ENCODE results near the gene VWF. TPM values are rescaled to one million over a fixed set of nuclear protein-coding genes. Genes with fewer than 3 reads are reported as not detected.

VWF gene
- total RNA-seq, 1 experiment from 2014 or later, result under 0.01 TPM

DNA sequence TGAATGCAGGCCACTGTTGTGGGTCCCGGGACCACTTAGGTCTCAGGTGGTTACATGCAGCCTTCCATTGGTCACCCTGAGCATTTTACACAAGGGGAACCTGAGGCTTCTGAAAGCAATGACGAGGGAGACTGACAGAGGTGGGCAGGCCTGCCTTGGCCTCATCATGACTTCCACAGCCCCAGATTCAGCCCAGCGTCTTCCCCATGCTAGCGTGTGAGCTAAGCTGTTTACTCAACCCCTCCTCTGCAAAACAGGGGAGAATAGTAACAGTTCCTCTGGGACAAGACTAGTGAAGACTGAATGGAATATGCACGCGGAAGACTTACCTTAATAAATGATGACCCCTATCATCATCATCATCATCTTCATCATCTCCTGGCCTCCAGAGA, 46.8 kb downstream of the VWF start:
- no peak for DNase-seq (ENCODE audit: low read depth)

DNA sequence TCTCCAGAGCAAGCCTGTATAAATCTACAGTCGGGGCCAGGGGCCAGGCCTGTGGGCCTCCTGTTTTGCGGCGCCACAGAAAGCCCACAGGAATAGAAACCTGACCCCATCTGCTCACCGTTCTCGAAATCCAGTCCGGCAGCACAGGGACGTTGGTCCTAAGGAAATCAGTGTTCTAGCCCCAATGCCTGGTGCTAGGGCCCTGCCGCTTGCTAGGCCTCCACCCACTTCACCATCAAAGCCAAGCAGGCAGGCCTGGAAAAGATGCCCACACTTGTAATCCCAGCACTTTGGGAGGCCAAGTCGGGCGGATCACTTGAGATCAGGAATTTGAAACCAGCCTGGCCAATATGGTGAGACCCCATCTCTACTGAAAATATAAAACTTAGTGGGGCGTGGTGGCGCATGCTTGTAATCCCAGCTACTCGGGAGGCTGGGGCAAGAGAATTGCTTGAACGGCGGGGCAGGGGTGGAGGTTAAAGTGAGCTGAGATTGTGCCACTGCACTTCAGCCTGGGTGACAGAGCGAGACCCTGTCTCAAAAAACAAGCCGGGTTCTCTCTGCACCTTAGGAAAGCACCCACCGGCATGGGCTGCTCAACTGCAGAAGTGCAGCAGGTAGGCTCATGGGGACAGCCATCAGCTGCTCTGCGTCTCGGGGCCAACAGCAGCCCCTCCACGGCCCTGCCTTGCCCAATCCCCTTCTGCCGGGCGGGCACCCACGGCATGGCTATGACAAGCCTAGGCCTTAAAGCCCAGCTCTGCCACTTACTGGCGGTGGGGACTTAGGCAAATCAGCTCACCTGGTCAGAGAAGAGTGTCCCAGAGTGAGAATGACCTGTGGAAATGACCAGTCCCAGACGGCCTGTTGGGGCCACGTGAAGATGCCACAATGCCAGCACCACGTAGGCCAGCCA, 47.4 kb downstream of the VWF start:
- DNase-seq (ENCODE audit: low read depth), result no peak

DNA sequence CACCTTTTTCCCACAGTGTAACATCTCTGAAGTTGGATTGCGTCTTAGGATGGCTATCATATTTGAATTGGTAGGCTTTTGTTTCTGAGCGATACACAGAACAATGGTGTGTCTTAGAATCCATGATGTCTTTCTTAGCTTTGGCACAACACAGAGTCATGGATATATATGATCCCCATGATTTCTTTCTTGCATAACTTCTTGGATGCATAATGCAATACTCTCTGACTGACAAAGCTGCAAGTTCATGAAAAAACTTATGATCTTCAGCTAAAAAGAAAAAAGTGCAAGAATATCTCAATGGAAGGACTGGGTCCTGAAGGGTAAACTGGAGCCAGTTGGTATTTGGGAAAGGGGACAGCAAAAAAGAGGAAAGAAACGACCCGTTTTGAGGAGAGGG, 48.1 kb downstream of the VWF start:
- no peak for DNase-seq (ENCODE audit: low read depth)

DNA sequence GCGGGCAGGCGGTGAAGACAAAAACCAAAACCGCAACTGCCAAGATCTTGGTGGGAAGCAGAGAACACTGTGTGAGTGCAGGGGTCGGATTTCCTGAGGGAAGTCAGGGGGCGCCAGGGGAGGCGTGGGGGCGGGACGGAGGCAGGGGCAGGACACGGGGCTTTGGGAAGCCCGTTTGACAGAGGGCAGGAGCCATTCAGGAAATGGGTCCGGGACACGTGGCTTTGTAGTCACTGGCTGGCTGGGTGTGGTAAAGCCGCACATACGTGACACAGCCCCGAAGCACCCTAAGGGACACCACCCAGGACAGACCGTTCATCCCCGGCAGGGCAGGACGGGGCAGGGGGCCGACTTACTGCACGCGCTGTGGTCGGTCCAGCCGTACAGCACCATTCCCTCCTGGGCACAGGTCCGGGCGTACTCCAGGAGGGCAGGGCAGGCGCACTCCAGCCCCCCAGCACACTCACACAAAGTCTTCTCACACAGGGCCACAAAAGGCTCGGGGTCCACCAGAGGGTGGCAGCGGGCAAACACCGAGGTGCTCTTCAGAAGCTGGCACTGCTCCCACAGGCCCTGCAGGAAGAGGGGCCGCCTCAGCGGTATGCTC, 49.4 kb downstream of the VWF start:
- peak; percentile 52 for DNase-seq (ENCODE audit: low read depth)

DNA sequence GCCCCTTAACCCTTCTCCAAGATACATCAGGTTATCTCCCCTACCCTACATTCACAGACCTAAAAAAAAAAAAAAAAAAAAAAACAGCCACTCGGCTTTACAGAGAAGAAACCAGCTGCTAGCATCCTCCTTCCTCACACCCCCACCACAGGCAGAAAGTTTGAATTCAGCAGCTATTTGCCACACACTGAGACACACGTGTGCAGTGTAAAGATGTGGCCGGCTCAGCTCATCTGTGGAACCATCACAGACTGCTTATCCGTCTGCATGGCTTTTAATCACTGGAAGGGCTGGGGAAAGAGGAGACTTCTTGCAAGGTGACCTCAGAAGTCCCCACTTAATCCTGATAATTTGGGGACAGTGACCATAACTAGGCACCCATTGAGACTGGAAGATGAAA, 50.0 kb downstream of the VWF start:
- DNase-seq (ENCODE audit: low read depth), result no peak

DNA sequence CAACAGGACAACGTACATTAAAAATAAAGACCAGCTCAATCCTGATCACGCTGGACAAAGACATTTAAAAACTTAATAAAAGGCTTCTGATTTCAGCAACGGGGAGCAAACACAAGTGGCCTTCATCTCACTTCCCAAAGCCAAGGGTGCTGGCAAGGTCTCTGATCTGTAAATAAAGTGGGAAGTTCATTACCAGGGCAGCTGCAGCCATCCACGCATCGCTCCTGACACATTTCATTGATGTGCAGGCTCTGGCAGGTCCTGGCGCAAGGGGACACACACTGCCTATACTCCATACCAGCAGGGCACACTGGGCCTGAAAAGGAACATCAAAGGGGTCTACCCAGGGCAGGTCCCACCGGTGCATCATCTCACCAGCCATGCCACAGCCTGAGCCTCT, 51.0 kb downstream of the VWF start:
- DNase-seq (ENCODE audit: low read depth), result no peak

DNA sequence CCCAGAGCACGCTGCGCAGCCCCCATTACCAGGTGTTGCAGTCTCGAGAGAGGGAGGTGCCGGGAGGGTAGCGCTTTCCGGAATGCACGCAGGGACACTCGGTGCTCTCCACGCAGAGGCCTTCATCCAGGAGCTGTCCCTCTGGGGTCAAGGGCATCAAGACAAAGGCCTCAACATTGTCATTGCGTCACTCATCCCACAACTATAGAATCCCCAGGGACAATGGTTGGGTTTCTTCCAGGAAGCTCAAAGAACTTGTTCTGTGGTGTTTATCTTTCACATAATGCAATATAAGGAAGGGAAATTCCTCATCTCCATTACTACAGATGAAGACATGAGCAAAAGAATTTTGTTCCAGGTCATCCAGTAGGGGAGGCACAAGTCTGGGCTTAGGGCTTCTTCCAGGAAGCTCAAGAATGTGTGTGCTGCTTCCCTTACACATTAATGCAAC, 52.1 kb downstream of the VWF start:
- DNase-seq (ENCODE audit: low read depth), result no peak

DNA sequence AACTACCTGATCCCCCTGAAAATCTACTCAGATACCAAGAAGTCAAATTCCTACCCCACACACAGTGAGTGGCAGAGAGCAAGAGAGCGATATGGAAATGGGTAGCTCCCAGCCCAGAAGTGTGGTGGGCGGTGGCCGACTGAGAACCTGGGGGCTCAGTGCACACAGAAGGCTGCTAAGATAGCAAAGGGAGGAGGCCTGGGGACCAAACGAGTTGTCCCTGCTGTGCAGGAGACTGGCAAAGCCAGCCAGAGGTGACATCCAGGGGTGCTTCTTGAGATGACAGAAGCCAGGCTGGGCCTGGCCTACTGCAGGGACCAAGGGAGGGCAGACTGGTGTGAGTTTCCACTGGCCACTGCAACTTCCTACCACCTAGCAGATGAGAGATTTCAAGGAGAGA, 52.9 kb downstream of the VWF start:
- DNase-seq (ENCODE audit: low read depth), result no peak

DNA sequence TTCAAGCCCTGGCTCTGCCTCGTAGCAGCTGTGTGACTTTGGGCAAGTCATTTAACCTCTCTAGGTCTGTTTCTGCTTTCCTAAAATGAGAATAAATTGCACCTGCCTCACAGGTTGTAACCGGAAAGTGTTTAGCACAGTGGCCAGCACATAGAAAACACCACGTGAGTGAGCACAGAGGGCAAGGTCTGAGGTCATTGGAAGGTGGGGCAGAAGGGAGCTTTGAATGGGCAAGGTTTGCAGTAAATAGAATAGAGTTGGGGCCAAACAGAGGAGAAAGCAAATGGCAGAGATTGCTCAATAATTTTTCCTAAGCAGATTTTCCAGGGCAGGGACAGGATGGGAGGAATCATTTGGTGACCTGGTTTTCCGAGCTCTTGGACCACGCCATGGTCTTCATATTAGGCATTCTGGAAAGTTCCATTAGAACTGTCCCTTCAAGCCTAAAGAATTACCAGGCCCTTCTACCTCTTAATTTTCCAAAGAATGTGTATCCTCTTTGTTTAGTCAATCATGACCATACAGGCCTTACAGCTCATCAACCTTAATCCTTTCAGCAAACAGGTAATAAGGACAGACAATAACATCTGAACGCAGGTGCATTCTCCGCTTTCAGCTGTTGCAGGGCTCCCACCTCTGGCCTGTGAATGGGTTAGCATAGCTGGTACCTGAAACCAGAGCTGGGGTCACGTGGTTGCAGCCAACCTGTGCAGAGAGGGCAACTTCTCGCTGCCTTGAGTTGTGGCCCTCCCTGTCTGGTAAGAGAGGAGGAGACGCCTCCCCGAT, 53.8 kb downstream of the VWF start:
- DNase-seq (ENCODE audit: low read depth), result no peak

DNA sequence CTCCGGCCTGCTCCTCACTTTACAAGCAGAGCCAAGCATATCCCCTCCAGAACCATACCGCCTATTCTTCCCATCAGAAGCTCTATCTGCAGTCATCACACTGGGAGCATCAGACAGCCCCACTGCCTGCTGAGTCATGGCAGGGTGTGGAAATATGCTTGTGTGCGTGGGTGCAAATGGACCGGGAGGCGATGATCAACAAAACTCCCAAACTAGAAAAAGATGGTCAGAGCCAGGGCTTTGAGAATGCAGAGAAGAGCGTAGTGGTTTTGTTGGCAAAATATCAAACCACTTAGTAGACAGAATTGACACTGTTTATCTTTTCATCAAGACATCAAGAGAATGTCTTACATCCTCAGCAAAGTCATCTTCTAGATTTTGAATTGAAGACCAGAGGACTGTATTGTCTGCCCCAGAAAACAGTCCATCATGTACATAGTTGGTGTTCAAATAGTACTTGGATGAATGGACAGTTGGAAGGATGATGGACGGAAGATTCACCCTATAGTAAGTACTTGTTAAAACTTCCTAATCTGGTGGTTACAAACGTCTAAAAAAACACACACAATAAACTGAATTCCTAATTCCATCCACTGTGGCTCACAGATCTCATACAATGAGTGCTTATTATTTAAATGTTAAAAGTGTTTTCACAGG, 54.9 kb downstream of the VWF start:
- DNase-seq (ENCODE audit: low read depth), result peak; percentile 93

DNA sequence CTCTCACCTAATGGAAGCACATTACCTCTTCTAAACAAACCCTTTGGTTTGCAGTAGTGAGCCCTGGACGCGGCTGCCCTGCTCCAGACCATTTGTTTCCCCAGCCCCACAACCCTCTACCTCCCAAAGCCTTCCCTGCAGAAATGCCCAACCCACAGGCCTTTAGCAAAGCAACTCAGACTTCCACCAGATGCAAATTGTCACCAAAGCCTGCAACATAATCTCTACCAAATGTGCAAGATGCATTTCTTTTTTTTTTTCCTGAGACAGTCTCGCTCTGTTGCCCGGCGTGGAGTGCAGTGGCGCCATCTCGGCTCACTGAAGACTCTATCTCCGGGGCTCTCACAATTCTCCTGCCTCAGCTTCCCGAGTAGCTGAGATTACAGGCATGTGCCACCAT, 56.2 kb downstream of the VWF start:
- no peak for DNase-seq (ENCODE audit: low read depth)

DNA sequence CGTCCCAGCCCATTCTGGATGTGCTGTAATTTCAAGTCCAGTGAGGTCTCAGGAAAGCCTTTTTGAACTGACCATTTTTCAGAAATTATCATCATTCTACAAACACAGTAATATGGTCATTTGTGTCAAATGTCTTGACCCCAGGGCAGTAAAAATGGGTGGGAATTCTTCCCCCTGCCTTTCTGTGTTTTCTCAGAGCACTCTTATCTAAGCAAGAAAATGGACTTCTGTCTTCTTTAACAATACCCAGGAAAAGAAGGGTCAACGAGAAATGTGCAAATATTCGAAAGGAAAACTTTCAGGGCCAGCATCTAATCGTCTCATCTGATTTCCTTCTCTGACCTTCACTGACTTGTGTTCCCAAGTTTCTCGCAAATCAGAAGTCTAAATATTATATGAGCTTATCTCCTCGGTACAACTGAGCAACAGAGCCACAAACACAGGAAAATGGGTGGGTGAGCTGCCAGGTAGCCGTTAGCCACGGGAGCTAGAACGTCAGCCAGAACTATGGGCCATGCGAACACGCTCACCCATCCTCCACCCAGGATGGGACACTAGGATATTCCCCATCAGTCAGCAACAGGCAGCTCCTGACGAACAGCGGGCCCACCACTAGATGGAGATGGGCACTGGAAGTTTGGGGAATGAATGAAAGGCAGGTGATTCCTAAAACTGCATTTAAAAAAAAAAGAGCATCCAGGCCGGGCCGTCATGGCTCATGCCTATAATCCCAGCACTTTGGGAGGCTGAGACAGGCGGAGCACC, 57.1 kb downstream of the VWF start:
- no peak for DNase-seq (ENCODE audit: low read depth)

DNA sequence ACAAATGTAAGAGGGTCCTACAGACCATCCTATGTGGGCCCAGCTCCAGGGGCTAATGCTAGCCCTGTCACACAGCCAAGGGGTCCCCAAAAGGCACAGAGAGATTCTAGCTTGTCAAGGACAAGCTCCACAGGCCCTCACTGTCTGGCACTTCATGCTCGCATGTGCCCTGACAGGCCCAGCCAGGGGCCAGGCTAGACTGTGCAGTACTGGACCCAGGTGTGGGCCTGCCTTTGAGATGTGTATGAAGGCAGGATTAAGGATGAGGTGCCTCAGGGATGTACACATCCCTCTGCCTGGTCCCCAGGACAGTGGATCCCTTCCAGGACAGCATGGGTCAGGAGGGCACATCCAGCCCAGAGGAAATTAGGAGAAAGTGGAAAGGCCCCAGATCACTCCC, 57.8 kb downstream of the VWF start:
- no peak for DNase-seq (ENCODE audit: low read depth)

DNA sequence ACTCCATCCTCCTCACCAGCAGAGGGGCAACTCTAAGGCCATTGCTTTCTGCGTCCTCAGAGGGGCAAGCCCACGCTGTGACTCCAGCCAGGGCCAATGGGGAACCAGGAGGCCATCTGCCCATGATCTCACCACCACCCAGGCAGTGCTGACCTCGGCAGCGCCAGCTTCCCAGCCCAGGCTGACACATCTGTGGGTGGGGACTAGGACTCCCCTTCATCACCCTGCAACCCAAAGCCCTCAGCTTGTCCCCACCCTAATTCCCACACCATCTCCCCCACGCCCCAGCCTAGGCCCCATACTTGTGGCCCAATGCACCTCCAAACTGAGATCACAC, 58.6 kb downstream of the VWF start:
- no peak for DNase-seq (ENCODE audit: low read depth)

DNA sequence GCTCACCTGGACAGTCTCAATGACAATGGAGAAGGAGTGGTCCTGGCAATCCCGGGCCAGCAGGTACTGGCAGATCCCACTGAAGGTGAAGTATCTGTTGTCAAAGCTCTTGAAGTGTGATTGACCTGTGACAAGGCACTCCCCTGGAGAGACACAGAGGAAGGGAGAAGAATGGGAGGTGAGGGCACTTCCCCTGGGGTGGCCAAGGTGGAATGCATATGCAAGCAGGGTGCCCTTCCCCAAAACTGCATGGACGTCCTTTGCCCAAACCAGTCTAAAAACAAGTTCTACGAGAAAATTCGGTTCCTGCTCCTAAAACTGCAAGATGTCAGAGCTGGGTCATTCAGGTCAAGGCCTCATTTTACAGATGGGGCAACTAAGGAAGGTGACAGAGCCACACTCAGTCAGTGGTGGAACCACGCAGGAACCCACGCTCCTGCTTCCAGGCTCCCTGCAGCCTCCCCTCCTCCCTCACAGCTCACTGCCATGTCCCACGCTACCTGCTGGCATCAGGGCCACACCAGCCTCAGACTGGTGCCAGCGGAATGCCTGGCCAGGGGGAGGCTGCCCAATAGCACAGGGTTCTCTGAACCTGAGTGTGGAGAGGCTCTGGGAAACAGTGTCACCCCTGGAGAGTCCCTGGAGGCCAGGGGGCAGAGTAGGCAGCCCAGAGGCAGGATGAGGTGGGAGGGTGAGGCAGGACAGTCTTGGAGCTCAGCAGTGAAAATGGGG, 59.2 kb downstream of the VWF start:
- DNase-seq (ENCODE audit: low read depth), result no peak

DNA sequence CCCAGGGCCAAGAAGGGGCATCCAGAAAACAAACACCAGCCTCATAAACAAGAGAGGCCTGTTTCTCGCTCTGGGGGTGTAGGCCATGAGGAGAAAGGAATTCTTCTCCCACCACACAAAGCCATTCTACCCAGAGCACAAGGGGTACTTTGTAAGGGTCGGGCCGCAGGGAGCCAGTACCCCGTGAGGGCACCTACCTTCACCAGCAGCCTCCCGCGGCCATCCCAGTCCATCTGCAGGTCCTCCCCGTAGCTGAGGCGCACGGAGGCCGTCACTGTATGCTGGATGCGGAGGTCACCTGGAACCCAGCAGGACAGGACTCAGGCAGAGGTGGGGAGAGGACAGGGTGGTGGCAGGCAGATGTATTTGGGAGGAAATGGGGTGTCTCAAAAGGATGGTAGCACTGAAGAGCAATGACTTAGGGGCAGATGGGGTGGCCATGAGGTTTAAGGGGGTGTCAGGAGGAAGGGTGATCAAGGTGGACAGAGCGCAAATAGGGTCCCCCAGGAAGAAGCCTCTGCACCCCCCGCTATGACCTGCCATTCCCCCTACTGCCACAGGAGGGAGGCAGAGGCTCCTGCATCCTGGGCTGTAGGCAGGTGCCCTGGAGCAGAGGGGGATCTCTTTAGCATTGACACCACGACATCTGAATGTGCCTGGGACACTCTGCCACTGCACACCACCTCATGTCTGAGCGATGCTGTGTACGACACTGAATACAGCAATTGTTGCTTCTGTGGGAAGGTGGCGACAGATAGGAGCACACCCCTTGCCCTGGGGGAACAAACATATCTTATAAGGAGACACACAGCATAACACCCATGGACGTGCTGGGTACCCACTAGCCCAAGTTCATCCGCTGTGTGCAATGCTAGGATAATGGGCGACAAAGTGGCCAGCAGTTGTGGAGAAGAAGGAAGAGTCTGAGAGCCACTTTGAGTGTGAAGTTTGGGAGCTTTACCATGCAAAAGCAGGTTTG, 61.4 kb downstream of the VWF start:
- peak; percentile 46 for DNase-seq (ENCODE audit: low read depth)

DNA sequence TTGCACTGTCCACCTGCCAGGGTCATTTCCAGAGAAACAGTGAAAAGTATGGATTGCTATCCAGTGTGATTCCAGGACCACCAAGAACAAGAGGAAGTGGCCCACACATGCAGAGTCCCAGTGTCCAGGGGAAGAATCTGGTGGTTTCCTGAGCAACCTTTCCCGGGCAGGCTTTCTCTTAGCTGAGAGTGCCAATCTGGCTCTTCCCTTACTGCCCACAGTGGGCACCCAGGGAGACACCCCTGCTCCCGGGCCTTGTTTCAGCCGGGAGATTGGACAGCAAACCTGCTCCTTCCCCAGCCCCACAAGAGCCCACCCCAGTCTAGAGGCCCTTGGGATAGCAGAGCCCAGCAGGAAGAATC, 62.1 kb downstream of the VWF start:
- no peak for DNase-seq (ENCODE audit: low read depth)

DNA sequence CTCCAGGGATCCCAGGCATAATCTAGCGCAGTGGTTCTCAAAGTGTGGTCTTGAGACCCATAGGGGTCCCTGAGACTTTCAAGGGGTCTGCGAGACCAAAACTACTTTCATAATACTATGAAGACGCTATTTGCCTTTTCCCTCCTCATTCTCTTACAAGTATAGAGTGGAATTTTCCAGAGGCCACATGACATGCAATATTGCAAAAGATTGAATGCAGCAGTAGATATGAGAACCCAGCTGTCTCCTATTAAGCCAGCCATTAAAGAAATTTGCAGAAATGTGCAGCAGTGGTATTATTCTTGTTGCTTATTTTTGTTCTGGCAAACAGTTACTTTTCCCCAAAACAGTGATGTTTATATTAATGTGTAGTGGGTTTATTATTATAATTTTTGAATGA, 62.8 kb downstream of the VWF start:
- no peak for DNase-seq (ENCODE audit: low read depth)

DNA sequence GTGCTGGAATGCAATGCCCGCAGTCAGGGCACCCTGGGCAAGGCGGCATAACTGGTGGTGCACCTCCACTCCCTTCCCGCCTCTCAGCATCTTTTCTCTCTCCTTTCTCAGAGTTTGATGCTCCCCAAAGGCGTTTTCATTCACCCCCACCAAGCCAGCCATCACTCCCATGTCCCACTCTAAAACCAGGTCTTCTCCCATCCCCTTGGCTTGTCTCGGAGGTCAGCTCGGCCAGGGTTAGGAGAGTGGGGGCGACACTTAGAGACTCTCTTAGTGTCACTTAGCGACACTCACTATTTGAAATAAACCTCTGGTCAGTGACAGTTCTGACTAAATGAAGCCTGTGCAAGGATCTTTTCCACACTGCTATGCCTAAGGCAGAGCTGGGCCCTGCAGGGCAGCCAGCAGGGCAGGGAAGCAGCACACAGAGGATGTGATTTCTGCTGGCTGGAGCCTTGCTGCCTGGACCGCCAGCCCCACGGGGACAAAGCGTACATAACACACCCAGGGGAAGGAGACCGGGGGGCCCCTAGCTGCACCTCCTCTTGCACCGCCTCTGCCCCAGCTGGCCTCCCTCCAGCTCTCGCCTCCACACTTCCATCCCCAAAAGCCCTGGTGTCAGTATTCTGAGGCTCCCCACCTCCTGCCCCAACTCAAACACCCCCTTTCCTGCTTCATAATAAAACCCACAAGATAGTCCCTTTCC, 64.5 kb downstream of the VWF start:
- DNase-seq (ENCODE audit: low read depth), result no peak

All from RPMI7951 (cell line).